Suprapubic skin (tissue), 4 donors: ENCODE data around the gene TMEM150B.

Experiments used
- EP300 ChIP-seq: sonication (generic); formaldehyde crosslinking; IDR thresholded peaks from one replicate; pipeline ENCODE4 v1.6.1; 2017; ENCODE audit warnings: antibody characterized with exemption
- POLR2A ChIP-seq, 2 donors: fragments of 450-650 bp; IDR thresholded peaks; one replicate each; pipeline ENCODE4 v1.6.1; 2017; ENCODE audit warnings: antibody characterized with exemption in 2 of 2, mild to moderate bottlenecking in 2 of 2, moderate library complexity in 2 of 2
- POLR2AphosphoS5 ChIP-seq, 3 donors: sonication (generic); formaldehyde crosslinking; IDR thresholded peaks; one replicate each; pipeline ENCODE4 v1.6.1; 2017; ENCODE audit warnings: antibody characterized with exemption in 3 of 3

DNA sequence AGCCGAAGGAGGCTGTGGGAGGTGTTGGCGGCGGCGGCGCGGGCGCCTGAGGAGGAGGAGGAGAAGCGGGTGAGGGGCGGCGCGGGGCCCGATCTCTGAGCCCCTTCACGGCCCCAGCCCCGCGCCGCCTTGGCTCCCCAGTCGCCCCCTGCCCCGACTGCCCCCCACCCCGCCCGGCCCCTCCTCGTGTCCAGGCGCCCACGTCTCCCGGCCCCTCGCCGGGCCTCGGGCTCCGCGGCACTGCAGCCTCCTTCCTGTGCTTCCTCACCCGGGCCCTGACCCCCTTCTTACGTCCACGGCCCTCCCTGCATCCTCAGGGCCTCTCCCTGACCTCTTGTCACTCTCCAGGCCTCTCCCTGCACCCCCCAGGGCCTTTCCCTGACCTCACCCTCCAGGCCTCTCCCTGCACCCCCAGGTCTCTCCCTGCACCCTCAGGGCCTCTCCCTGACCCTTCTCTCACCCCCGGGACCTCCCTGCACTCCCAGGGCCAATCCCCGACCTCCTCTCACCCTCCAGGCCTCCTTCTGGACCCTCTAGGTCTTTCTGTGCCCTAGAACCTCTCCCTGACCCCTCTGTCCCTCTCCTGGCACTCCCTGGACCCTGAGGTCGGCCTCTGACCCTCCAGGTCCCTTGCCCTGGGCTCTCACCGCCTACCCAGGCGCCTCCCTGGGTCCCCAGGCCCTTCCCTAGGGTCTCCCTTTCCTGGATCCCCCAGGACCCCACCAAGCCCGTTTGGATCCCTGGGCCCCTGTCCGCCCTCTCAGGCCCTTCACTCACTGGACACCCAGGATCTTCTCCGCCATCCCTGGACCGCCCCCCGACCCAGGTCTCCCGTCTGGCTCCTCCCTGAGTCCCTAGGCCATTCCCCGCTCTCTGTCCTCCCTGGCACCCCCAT is 15.0 kb upstream of the TMEM150B start:
- TF ChIP-seq EP300, result no peak
- TF ChIP-seq POLR2A (IDR thresholded peaks at IDR 0.05), result peak in 1 of 2 donors; percentile 80
- TF ChIP-seq POLR2AphosphoS5 (IDR thresholded peaks at IDR 0.05), result peak in 1 of 3 donors; percentile 63
